ENCODE results near the gene SECISBP2L.

Gene SECISBP2L

DNA sequence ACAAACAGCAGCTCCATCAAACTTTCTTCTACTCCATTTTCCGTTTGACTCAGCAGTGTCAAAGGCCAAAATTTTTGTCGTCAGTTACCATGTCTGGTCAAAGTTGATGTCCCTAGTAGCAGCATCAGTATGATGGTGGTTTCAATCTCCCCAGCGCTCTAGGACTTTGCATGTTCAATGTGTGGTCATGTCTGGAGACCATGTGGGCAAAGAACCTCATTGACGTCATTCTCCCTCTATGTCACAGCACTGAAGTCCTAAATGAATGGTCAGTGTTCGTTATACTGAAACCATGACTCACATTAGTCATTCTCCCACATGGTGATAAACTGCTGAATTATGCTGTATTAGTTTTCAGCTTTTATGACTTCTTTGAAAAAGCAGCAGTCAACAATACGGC lies 105.7 kb downstream of the SECISBP2L start:
- Histone ChIP-seq H3K9me3 (ENCODE audit: severe bottlenecking) (no peaks in the 10 kb centered on the region), H3K36me3 (no peaks in the 10 kb centered on the region), H3K4me3 (ENCODE audit: low read depth, low read length) (no peak overlapping the region), H3K27me3 (ENCODE audit: insufficient read depth, low read depth, severe bottlenecking) (no peaks in the 10 kb centered on the region), H3K27ac (no peak overlapping the region)
- TF ChIP-seq, protein P1, sequence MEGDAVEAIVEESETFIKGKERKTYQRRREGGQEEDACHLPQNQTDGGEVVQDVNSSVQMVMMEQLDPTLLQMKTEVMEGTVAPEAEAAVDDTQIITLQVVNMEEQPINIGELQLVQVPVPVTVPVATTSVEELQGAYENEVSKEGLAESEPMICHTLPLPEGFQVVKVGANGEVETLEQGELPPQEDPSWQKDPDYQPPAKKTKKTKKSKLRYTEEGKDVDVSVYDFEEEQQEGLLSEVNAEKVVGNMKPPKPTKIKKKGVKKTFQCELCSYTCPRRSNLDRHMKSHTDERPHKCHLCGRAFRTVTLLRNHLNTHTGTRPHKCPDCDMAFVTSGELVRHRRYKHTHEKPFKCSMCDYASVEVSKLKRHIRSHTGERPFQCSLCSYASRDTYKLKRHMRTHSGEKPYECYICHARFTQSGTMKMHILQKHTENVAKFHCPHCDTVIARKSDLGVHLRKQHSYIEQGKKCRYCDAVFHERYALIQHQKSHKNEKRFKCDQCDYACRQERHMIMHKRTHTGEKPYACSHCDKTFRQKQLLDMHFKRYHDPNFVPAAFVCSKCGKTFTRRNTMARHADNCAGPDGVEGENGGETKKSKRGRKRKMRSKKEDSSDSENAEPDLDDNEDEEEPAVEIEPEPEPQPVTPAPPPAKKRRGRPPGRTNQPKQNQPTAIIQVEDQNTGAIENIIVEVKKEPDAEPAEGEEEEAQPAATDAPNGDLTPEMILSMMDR (IDR thresholded peaks at IDR 0.05; ENCODE audit: low read depth, low read length) = no peak
- DNase-seq = no peak

DNA sequence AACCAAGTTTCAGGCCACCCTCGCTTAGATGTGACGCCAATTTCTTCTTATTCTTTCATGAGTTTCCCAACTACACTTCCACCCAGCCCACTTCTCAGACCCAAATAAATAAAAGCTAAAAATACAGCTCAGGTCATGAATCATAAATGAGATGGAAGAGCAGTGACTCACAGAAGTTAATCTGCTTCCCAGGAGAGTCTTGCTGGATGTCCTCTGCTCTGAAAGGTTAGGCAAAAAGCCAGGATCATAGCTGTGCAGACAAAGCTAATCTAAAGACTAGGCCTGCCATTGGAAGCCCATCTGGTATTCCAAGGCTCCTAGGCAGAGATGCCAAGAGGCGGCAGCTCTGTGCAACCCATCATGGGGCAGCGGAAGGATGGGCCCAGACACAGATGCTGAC lies 106.6 kb downstream of the SECISBP2L start:
- TF ChIP-seq, protein P1 (IDR thresholded peaks at IDR 0.05; ENCODE audit: low read depth, low read length) = no peak
- H3K27ac ChIP-seq = no peak overlapping the region
- H3K27me3 ChIP-seq (ENCODE audit: insufficient read depth, low read depth, severe bottlenecking) = no peaks in the 10 kb centered on the region

More for the DNA sequence above, 106.6 kb downstream of the SECISBP2L start:
- no peaks in the 10 kb centered on the region for H3K36me3 ChIP-seq
- DNase-seq = no peak
- no peaks in the 10 kb centered on the region for H3K9me3 ChIP-seq (ENCODE audit: severe bottlenecking)
- no peak overlapping the region for H3K4me3 ChIP-seq (ENCODE audit: low read depth, low read length)
